HG02840 (cell line): ENCODE results near the gene PGA5.
"Not testable (repeated sequence)": the region's sequence is repeated elsewhere in the genome, so short reads cannot be mapped to it uniquely, and the experiment has no call there.

ENCODE experiments used
- ATAC-seq: cut with Tn5 transposase; IDR thresholded peaks from one replicate; pipeline ENCODE4 v1.9.1; 2021; ENCODE audit warnings: mild to moderate bottlenecking, moderate library complexity, moderate number of reproducible peaks; ENCODE audit not compliant: unreplicated experiment, low FRiP score

The PGA5 gene

GRCh38 chr11:61222692-61223091, 18.3 kb upstream of the PGA5 start:
- ATAC-seq, result not testable (repeated sequence)

DNA sequence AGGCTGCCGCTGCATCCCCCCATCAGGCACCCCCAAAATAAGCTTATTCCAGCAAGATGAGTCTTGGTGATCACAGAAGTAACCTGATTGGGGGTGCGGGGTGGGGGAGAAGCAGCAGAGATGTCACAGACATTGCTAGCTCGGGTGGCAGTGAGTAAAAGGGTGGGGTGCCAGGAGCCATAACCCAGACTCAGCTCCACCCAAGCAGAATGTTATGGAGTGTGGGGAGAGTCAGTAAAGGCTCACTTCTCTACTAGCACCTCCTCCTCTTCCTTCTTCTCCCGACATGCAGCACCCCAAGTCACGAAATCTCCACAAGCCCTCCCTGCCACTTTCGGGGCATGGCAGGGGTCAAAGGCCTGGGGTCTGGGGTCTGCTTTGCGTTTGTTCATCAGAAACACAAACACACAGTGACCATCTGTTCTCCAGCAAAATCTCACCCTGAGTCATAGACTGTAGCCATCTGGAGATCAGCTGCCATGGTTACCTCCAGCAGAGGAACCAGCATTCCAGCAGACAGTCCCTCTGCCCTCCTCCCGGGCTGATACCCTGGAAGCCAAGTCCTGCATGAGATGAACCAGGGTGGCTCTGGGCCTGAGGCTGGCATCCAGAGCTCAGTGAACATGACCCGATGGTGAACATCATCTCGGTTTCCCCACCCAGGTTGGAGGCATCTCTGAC, 14.4 kb upstream of the PGA5 start:
- ATAC-seq, result not testable (repeated sequence)

DNA sequence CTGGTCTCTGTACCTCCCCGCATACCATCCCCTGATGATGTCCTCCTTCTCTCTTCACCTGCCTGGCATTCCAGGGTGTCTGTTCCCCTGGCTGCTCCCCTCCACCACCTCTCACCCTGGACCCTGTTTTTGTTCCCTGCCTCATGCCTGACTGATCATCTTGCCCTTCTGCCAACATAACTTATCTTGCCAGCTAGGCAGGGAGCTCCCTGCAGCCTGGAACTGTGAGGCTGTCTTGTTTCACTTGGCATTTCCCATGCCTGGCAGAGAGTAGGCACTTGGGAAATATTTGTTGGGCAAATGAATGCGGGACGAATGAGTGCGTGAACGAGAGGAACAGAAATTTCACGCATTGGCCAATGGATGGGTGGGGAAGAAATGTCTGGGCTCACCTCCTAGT, 11.5 kb upstream of the PGA5 start:
- not testable (repeated sequence) for ATAC-seq

- not testable (repeated sequence) for ATAC-seq
Measured at GRCh38 chr11:61231033-61231432, 9.9 kb upstream of the PGA5 start.

- ATAC-seq, result not testable (repeated sequence)
Measured at GRCh38 chr11:61231585-61231984, 9.4 kb upstream of the PGA5 start.

DNA sequence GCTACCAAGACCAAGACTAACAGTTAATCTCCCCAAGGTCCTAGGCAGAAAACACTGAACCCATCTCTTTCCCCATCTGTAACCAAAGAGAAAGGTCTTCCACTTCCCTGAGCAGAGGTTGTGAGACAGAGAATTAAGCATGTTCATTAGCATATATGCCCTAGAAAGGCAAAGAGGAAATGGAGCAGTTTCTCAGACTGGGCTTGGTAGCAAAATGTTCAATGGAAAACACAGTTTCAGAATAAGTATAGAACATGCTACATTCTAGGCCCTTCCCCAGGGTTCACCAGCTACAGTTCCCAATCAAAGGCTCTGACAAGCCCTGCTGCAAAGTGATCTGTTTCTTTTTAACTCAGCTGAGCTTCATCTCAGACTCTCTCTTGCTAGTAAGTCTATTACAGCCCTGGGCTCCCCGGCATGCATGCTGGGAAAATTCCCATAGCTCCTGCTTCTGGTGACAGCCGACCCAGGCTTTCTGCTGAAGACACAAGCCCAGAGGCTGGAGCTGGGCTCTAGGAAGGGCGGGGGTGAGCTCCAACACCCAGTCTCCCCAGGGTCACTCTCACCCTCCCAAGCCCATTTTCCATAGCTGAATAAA, 8.3 kb upstream of the PGA5 start:
- ATAC-seq, result not testable (repeated sequence)

DNA sequence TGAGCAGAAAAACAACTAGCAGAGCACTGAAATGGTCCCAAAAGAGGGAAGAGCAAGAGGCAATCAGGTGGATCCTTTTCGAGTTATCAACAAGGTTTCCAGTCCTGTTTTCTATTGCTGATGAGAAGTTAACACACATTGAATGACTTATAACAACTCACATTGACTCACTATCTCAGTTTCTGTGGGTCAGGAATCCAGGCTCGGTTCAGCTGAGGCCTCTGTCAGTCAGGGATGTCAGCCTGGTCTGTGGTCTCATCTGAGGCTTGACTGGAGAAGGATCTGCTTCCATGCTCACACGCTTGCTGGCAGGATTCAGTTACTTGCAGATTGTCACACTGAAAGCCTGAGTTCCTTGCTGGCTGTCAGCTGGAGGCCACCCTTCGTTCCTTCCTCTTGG, 3.8 kb upstream of the PGA5 start:
- not testable (repeated sequence) for ATAC-seq

DNA sequence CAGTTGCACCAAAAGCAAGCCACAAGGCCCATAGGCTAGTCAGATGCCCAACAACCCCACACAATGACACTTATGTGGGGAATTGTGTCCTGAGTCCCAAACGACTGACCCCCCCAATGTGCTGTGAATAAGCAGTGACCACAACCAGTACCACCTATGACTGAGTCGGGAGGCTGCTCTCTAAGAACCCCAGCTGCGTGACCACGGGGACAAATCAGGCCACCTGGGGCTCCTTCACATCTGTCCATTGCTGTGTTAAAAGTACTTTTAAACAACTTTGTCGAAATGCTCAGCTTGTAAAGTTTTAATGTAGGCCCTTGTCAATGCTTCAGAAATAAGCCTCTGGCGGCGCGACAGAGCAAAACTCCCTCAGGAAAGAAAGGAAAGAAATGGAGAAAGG, 687 bp upstream of the PGA5 start:
- not testable (repeated sequence) for ATAC-seq

DNA sequence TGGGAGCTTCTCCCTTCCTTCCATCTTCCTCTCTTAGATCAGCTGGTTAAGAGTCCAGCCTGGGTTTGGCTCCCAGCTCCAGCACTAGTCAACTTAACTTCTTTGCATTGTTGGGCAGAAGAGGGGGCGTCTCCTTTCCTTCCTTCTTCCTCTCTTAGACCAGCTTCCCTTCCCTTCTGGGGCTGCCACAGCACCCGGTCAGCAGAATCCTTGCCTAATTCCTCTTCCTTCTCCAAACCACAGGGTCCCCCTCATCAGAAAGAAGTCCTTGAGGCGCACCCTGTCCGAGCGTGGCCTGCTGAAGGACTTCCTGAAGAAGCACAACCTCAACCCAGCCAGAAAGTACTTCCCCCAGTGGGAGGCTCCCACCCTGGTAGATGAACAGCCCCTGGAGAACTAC, 551 bp downstream of the PGA5 start:
- ATAC-seq, result not testable (repeated sequence)

GRCh38 chr11:61245284-61245964, 4.4 kb downstream of the PGA5 start:
- not testable (repeated sequence) for ATAC-seq

GRCh38 chr11:61248071-61248470, 7.1 kb downstream of the PGA5 start:
- not testable (repeated sequence) for ATAC-seq

DNA sequence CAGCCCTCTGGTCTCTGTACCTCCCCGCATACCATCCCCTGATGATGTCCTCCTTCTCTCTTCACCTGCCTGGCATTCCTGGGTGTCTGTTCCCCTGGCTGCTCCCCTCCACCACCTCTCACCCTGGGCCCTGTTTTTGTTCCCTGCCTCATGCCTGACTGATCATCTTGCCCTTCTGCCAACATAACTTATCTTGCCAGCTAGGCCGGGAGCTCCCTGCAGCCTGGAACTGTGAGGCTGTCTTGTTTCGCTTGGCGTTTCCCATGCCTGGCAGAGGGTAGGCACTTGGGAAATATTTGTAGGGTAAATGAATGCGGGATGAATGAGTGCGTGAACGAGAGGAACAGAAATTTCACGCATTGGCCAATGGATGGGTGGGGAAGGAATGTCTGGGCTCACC, 8.2 kb downstream of the PGA5 start:
- ATAC-seq, result not testable (repeated sequence)

- ATAC-seq, result not testable (repeated sequence)
Measured at GRCh38 chr11:61250796-61251765, 10.1 kb downstream of the PGA5 start.

DNA sequence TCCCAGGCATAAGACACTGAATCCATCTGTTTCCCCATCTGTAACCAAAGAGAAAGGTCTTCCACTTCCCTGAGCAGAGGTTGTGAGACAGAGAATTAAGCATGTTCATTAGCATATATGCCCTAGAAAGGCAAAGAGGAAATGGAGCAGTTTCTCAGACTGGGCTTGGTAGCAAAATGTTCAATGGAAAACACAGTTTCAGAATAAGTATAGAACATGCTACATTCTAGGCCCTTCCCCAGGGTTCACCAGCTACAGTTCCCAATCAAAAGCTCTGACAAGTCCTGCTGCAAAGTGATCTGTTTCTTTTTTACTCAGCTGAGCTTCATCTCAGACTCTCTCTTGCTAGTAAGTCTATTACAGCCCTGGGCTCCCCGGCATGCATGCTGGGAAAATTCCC, 11.4 kb downstream of the PGA5 start:
- not testable (repeated sequence) for ATAC-seq

DNA sequence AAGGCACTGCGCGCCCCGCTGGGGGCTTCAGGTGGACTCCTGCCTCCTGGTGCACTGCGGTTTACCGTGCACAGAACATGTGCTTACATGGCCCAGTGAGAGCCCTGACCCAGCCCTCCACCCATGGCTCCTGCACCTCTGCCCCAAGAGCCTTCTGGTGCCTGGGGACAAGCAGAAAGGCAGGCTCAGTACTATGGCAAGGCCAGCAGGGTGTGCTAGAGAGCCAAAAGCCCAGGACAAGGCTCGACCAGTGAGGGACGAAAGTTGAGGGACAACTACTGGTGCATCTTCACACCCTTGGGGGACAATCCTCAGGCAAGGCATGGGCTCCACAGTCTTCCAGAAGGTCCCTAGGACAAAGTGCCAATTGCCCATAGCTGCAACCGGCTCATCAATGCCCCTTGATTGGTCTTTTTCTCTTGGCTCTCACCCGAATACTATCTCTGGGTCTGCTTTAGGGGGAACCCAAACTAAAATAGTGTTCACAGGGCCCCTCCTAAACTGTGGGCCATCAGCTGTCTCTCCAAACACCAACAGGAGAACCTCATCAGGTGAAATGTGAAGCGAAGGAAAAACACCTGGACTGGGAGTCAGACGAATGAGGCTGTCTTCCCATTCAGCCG, 13.5 kb downstream of the PGA5 start:
- no peak for ATAC-seq

- ATAC-seq, result no peak
Measured at GRCh38 chr11:61256710-61257482, 15.9 kb downstream of the PGA5 start.

DNA sequence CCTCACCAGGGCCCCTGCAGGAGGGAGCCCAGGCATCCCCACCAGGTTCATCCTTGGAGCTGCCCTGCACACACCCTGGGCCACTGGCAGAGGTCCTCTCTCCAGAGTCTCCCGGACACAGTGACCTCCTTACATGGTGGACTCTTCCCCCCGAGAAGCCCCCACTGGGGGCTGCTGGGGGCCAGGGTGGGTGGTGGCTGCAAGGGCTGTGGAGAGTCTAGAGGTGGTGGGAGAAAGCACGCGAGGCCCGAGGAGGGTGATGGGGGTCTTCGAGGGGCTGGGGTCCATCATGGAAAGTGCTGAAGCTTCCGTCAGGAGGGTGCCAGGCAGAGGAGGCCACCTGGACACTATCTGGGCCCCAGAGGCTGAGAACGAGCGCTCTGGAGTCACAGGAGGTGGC, 17.6 kb downstream of the PGA5 start:
- ATAC-seq, result no peak

GRCh38 chr11:61259363-61259762, 18.4 kb downstream of the PGA5 start:
- ATAC-seq, result no peak

GRCh38 chr11:61264371-61264770, 23.4 kb downstream of the PGA5 start:
- ATAC-seq, result no peak
